Common myeloid progenitor, CD34-positive (primary cell): ENCODE measurements around the gene SH3PXD2B.

ENCODE experiments used
- CTCF ChIA-PET: fragments of 350-600 bp; sonication (Branson Sonifier 250); formaldehyde crosslinking; loops from one replicate; lab custom pipeline; 2021; ENCODE audit warnings: antibody characterized with exemption; lab: Charles Lee
- POLR2A ChIA-PET: fragments of 350-600 bp; sonication (Branson Sonifier 250); formaldehyde crosslinking; loops from one replicate; lab custom pipeline; 2021; ENCODE audit warnings: antibody characterized with exemption; lab: Charles Lee
- DNase-seq, 3 donors: peaks; one replicate each; pipeline versions ENCODE4 v3.0.0 to v3.0.0-alpha.2; 2013
- H3K27ac ChIP-seq, 2 experiments: 1 replicate in 1 of 2; 2 replicates in 1 of 2; pipeline ENCODE4 v1.7.0; 2013; ENCODE audit warnings: inconsistent platforms in 2 of 2, low read length in 2 of 2, mild to moderate bottlenecking in 2 of 2, low read depth in 1 of 2, moderate library complexity in 1 of 2; ENCODE audit not compliant: severe bottlenecking in 2 of 2, insufficient read depth in 1 of 2, poor library complexity in 1 of 2
- H3K27me3 ChIP-seq, 5 experiments: replicated peaks in 2 of 5; 1 replicate in 3 of 5; 2 replicates in 2 of 5; pipeline versions ENCODE4 v1.6.1 to v1.7.0; 2013; ENCODE audit warnings: low read length in 4 of 5, mild to moderate bottlenecking in 2 of 5, moderate library complexity in 2 of 5, inconsistent platforms in 1 of 5; ENCODE audit not compliant: insufficient read depth in 5 of 5, control insufficient read depth in 4 of 5
- H3K36me3 ChIP-seq, 4 experiments: 1 replicate in 2 of 4; 2 replicates in 2 of 4; pipeline versions ENCODE4 v1.6.1 to v1.7.0; 2013; ENCODE audit warnings: low read length in 3 of 4, control low read depth in 1 of 4, mild to moderate bottlenecking in 1 of 4; ENCODE audit not compliant: control insufficient read depth in 4 of 4, insufficient read depth in 4 of 4
- H3K4me1 ChIP-seq, 4 experiments: 1 replicate in 3 of 4; 2 replicates in 1 of 4; pipeline versions ENCODE4 v1.6.1 to v1.7.1; 2013; ENCODE audit warnings: low read length in 3 of 4, mild to moderate bottlenecking in 3 of 4, control low read depth in 1 of 4, inconsistent platforms in 1 of 4, moderate library complexity in 1 of 4; ENCODE audit not compliant: control insufficient read depth in 4 of 4, insufficient read depth in 4 of 4; ENCODE audit errors: control extremely low read depth in 1 of 4
- H3K4me3 ChIP-seq, 7 experiments: 1 replicate in 4 of 7; 2 replicates in 3 of 7; pipeline versions ENCODE4 v1.5.1 to v1.7.0; 2013; ENCODE audit warnings: mild to moderate bottlenecking in 7 of 7, low read length in 6 of 7, moderate library complexity in 6 of 7, inconsistent platforms in 2 of 7, low read depth in 2 of 7, control low read depth in 1 of 7; ENCODE audit not compliant: insufficient read depth in 4 of 7, control insufficient read depth in 1 of 7; ENCODE audit errors: extremely low read depth in 1 of 7
- H3K9me3 ChIP-seq, 5 experiments: 1 replicate in 4 of 5; 2 replicates in 1 of 5; pipeline versions ENCODE4 v1.6.1 to v1.7.1; 2013; ENCODE audit warnings: low read length in 4 of 5, mild to moderate bottlenecking in 2 of 5, inconsistent platforms in 1 of 5, low read depth in 1 of 5, moderate library complexity in 1 of 5; ENCODE audit not compliant: control insufficient read depth in 4 of 5, insufficient read depth in 2 of 5; ENCODE audit errors: control extremely low read depth in 1 of 5
- WGBS: methylation state at CpG from one replicate; pipeline ENCODE4 v1.1.5; 2013; ENCODE audit not compliant: insufficient coverage; 5-methylcytosine and 5-hydroxymethylcytosine counted together

SH3PXD2B gene

GRCh38 chr5:172497591-172498255 is 43.4 kb upstream of the SH3PXD2B start:
- 94% methylated on average over 12 of the region's 14 CpGs for WGBS
- no peak for DNase-seq
- H3K4me1 ChIP-seq, result no peaks in the 10 kb centered on the region
- peaks cover 0 to 2% (median 0%) of the 10 kb centered on the region in 5 experiments for H3K27me3 ChIP-seq
- H3K4me3 ChIP-seq, result no peak overlapping the region
- no peaks in the 10 kb centered on the region for H3K9me3 ChIP-seq
- H3K27ac ChIP-seq, result no peak overlapping the region
- POLR2A ChIA-PET, result no interaction called here
- CTCF ChIA-PET, result no interaction called here
- H3K36me3 ChIP-seq, result no peaks in the 10 kb centered on the region

DNA sequence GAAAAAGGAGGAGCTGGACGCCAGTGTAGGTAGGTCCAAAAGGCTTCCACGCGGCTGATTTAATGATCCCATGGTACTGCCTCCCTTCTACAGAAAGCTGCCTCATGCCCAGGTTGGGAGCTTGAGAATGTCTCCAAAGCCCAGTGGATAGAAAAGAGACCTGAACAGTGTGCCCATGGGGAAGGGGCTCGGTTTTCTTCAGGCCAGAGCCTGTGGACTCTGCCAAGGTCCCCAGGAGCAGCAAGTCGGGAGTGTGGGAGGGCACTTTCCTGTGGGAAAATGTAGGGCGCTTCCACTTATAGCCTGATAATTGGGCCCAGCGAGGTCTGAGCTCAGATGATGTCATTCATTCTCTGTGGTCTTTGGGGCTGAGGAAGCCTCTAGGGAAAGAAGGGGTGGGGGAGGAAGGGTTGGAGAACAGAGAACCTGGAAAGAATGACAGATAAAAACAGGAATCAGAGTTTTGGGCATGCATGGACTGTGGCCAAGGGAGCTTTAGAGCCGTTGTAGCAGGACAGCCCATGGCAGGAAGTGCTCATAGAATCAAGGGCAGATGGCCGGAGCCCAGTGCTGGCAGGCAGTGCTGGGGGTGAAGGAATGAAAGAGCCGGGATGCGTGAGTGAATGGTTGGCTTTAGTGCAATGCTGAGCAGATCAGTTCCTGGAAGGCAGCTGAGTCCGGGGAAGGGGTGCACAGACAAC is 42.5 kb upstream of the SH3PXD2B start:
- Histone ChIP-seq H3K9me3 (no peaks in the 10 kb centered on the region), H3K4me1 (no peaks in the 10 kb centered on the region), H3K36me3 (no peaks in the 10 kb centered on the region), H3K27ac (no peak overlapping the region), H3K4me3 (no peak overlapping the region), H3K27me3 (peaks cover 0 to 2% (median 0%) of the 10 kb centered on the region in 5 experiments)
- CTCF ChIA-PET, result no interaction called here
- no peak for DNase-seq
- POLR2A ChIA-PET, result no interaction called here
- 67% methylated on average over 10 of the region's 12 CpGs for WGBS

- DNase-seq, result no peak
- 97% methylated on average over 6 of the region's 9 CpGs for WGBS
- Histone ChIP-seq H3K27ac (no peak overlapping the region), H3K27me3 (peaks cover 0 to 2% (median 0%) of the 10 kb centered on the region in 5 experiments), H3K4me3 (no peak overlapping the region), H3K9me3 (no peaks in the 10 kb centered on the region), H3K36me3 (no peaks in the 10 kb centered on the region), H3K4me1 (no peaks in the 10 kb centered on the region)
- ChIA-PET POLR2A (no interaction called here), CTCF (interaction anchor here (0.6 to 2.0 kb wide), 5 partner anchors 11 to 545 kb away, joined by 3 to 7 read pairs (median 3); no protein-coding TSS in a partner anchor)
Measured at GRCh38 chr5:172494630-172495505, 40.5 kb upstream of the SH3PXD2B start.

DNA sequence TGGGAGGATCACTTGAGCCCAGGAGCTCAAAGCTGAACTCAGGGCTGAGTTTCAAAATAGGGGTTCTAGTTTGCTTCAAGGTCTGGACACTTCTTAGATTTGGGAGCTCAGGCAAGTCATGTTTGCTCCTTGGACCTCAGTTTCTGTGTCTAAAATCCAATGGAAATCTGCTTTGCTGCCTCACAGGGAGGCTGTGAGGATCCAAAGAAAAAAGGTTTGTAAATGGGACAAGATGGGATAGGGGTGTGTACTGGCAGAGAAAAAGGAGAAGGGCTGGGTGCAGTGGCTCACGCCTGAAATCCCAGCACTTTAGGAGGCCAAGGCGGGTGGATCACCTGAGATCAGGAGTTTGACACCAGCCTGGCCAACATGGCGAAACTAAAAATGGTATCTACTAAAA is 39.6 kb upstream of the SH3PXD2B start:
- WGBS, result 95% methylated on average over 2 of the region's 3 CpGs
- POLR2A ChIA-PET, result no interaction called here
- H3K27me3 ChIP-seq, result peaks cover 0 to 2% (median 0%) of the 10 kb centered on the region in 5 experiments

DNA sequence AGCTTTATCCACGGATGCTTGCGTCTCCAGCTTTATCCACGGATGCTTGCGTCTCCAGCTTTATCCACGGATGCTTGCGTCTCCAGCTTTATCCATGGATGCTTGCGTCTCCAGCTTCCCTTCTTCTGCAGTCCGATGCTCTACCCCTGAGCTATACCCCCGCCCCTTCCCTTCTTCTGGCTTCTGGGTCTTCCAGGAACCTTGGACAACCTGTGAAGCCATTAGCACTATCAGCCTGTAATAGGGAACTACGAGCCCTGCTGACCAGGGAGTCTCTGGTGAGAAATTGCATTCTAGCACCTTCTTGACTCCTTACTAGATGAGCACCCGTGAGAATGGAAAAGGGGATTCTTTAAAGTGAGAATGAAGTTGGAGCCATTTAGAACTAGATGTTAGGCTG is 39.1 kb upstream of the SH3PXD2B start:
- peaks cover 0 to 2% (median 0%) of the 10 kb centered on the region in 5 experiments for H3K27me3 ChIP-seq
- CTCF ChIA-PET, result interaction anchor here (1.0 to 1.5 kb wide), 3 partner anchors 11 to 212 kb away, joined by 3 to 4 read pairs (median 4); no protein-coding TSS in a partner anchor

More for the DNA sequence above, 39.6 kb upstream of the SH3PXD2B start:
- no peak for DNase-seq
- Histone ChIP-seq H3K36me3 (no peaks in the 10 kb centered on the region), H3K4me3 (no peak overlapping the region), H3K9me3 (no peaks in the 10 kb centered on the region), H3K27ac (no peak overlapping the region), H3K4me1 (no peaks in the 10 kb centered on the region)
- CTCF ChIA-PET, result interaction anchor here (0.8 to 1.5 kb wide), 4 partner anchors 11 to 546 kb away, joined by 3 to 4 read pairs (median 4); no protein-coding TSS in a partner anchor

DNA sequence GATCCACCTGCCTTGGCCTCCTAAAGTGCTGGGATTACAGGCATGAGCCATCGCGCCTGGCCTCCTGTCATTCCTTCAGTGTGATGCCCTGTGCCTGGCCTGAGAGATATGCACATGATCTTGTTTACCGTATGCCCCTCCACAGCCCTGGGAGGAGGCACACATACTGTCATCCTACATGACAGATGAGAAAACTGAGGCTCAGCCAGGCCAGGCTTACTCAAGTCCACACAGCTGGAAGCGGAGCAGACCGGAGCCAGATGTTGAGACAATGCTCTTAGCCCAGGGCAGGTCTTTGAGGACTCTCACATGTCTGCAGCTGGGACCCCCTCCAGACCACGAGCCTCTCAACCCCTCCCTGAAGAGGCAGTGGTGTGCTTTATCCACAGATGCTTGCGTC is 38.7 kb upstream of the SH3PXD2B start:
- H3K4me1 ChIP-seq, result no peaks in the 10 kb centered on the region

More for the DNA sequence above, 39.1 kb upstream of the SH3PXD2B start:
- no peak overlapping the region for H3K27ac ChIP-seq
- POLR2A ChIA-PET, result no interaction called here
- H3K9me3 ChIP-seq, result no peaks in the 10 kb centered on the region
- 98% methylated on average over 6 of the region's 11 CpGs for WGBS
- no peaks in the 10 kb centered on the region for H3K4me1 ChIP-seq
- H3K4me3 ChIP-seq, result no peak overlapping the region
- H3K36me3 ChIP-seq, result no peaks in the 10 kb centered on the region
- no peak for DNase-seq

More for the DNA sequence above, 38.7 kb upstream of the SH3PXD2B start:
- no peak overlapping the region for H3K27ac ChIP-seq
- WGBS, result 92% methylated on average over 6 of the region's 7 CpGs
- ChIA-PET POLR2A (no interaction called here), CTCF (interaction anchor here (1.0 to 1.1 kb wide), 2 partner anchors 10 to 14 kb away, joined by 3 to 4 read pairs; no protein-coding TSS in a partner anchor)
- peaks cover 0 to 2% (median 0%) of the 10 kb centered on the region in 5 experiments for H3K27me3 ChIP-seq
- no peaks in the 10 kb centered on the region for H3K36me3 ChIP-seq
- H3K9me3 ChIP-seq, result no peaks in the 10 kb centered on the region
- no peak overlapping the region for H3K4me3 ChIP-seq
- DNase-seq, result no peak
